SK-N-SH (cell line): ENCODE results near the gene CFAP58.

Experiments used
- CTCF ChIP-seq: fragments of 200-600 bp; sonication (generic); IDR thresholded peaks from 2 replicates; pipeline ENCODE4 v1.6.1; 2017; ENCODE audit warnings: antibody characterized with exemption, mild to moderate bottlenecking, moderate library complexity
- EP300 ChIP-seq, 2 experiments: IDR thresholded peaks; 2 replicates each; pipeline versions ENCODE4 v1.4.0 to v1.6.1; 2012; ENCODE audit warnings: borderline replicate concordance in 1 of 2, low read depth in 1 of 2, low read length in 1 of 2
- MAX ChIP-seq: IDR thresholded peaks from 2 replicates; pipeline ENCODE4 v1.4.0; 2012; ENCODE audit warnings: low read depth
- PBX3 ChIP-seq: IDR thresholded peaks from 2 replicates; pipeline ENCODE4; 2012
- POLR2AphosphoS5 ChIP-seq: IDR thresholded peaks from 2 replicates; pipeline ENCODE4 v1.6.1; 2012; ENCODE audit warnings: low read depth, low read length
- RFX5 ChIP-seq: IDR thresholded peaks from 2 replicates; pipeline ENCODE4 v1.6.1; 2012; ENCODE audit warnings: mild to moderate bottlenecking, improper control_type of control experiment, low read length
- RXRA ChIP-seq: IDR thresholded peaks from 2 replicates; pipeline ENCODE4 v1.4.0; 2012; ENCODE audit warnings: low read depth, mild to moderate bottlenecking, borderline replicate concordance
- SIN3A ChIP-seq: IDR thresholded peaks from 2 replicates; pipeline ENCODE4 v1.6.1; 2012; ENCODE audit warnings: low read depth, mild to moderate bottlenecking, low read length, moderate library complexity, borderline replicate concordance

- TF ChIP-seq MAX (no peak), CTCF (no peak), EP300 (IDR thresholded peaks at IDR 0.05; ENCODE audit: borderline replicate concordance in 1 of 2, low read depth in 1 of 2, low read length in 1 of 2) (no peak), PBX3 (no peak), RXRA (no peak), POLR2AphosphoS5 (no peak), RFX5 (no peak), SIN3A (no peak)
Observed at GRCh38 chr10:104314591-104315485, 38.8 kb upstream of the CFAP58 start.
